Stomach (tissue), 9 donors: ENCODE measurements around the gene VPS18. TPM values are rescaled to one million over a fixed set of nuclear protein-coding genes. Genes with fewer than 3 reads are reported as not detected.
A peak's percentile ranks its signal among the peaks of the same experiment; 100 is the strongest.

ENCODE experiments used
- DNase-seq, 2 donors: peaks; one replicate each; pipeline versions ENCODE4 v3.0.0 to v3.0.0-alpha.2; 2013 to 2019
- H3K27ac ChIP-seq, 5 donors: fragments of 200-600 bp in 4 of 5; sonication (generic) in 4 of 5; one replicate each; pipeline ENCODE4 v1.5.1; 2013 to 2019; ENCODE audit warnings: mild to moderate bottlenecking in 1 of 5, moderate library complexity in 1 of 5
- H3K27me3 ChIP-seq, 3 donors: fragments of 200-600 bp; sonication (generic); one replicate each; pipeline ENCODE4 v1.5.1; 2017 to 2019; ENCODE audit warnings: mixed run types in 1 of 3
- H3K36me3 ChIP-seq, 4 donors: fragments of 200-600 bp; sonication (generic); 1 replicate in 3 of 4; 2 replicates in 1 of 4; pipeline ENCODE4 v1.5.1; 2016 to 2019
- H3K4me1 ChIP-seq, 4 donors: fragments of 200-600 bp; sonication (generic); one replicate each; pipeline ENCODE4 v1.5.1; 2016 to 2019
- H3K4me3 ChIP-seq, 4 donors: fragments of 200-600 bp; sonication (generic) in 3 of 4; one replicate each; pipeline ENCODE4 v1.5.1; 2016 to 2019; ENCODE audit warnings: mild to moderate bottlenecking in 1 of 4
- H3K9me3 ChIP-seq, 4 donors: fragments of 200-600 bp; sonication (generic); one replicate each; pipeline ENCODE4 v1.5.1; 2016 to 2019
- CTCF ChIP-seq, 7 experiments: fragments of 450-650 bp in 4 of 7; fragments of 200-600 bp in 3 of 7; sonication (generic) in 3 of 7; IDR thresholded peaks; one replicate each; pipeline ENCODE4 v1.5.1; 2016 to 2019; ENCODE audit warnings: antibody characterized with exemption in 7 of 7, control low read depth in 2 of 7, mild to moderate bottlenecking in 1 of 7
- EP300 ChIP-seq: sonication (generic); formaldehyde crosslinking; IDR thresholded peaks from one replicate; pipeline ENCODE4 v1.6.1; 2017; ENCODE audit warnings: antibody characterized with exemption
- POLR2A ChIP-seq, 4 donors: fragments of 450-650 bp; IDR thresholded peaks; one replicate each; pipeline ENCODE4 v1.6.1; 2016; ENCODE audit warnings: antibody characterized with exemption in 4 of 4, control low read depth in 2 of 4, mild to moderate bottlenecking in 1 of 4, moderate library complexity in 1 of 4
- POLR2AphosphoS5 ChIP-seq, 3 donors: sonication (generic); formaldehyde crosslinking; IDR thresholded peaks; one replicate each; pipeline ENCODE4 v1.6.1; 2016; ENCODE audit warnings: antibody characterized with exemption in 3 of 3
- WGBS, 5 donors: extraction: QIAGEN DNeasy Blood & Tissue Kit in 3 of 5; methylation state at CpG; one replicate each; pipeline versions ENCODE4 v1.1.5 to v1.1.7; 2013 to 2018; 5-methylcytosine and 5-hydroxymethylcytosine counted together
- intact Hi-C: fragments of 100-400 bp; cut with DNase I; formaldehyde crosslinking; loops from one replicate; pipeline ENCODE4 v1.15.1; 2023; ENCODE audit warnings: low total_unique reads
- polyA plus RNA-seq, 3 donors: library from polyadenylated mRNA; stranded (reverse); fragments of 200-250 nt; gene quantifications; one replicate each; pipeline ENCODE4 v1.2.3, GENCODE V29; 2013
- total RNA-seq, 5 donors: library from RNA; depleted of rRNA; stranded (reverse); fragments of >200 nt; gene quantifications; one replicate each; pipeline versions ENCODE4 v1.1.0 to v1.2.3, GENCODE V29; 2014 to 2016
- donor health status: healthy with polysubstance abuse.
- donor health status: Bipolar disorder and iron deficiency.
- donor health status: healthy.

VPS18 gene
- total and polyA plus RNA-seq, 8 donors: 1.8 to 24.2 (median 13.1) TPM

- peak overlapping the region in 3 of 5 donors; percentile 37 to 43 (median 39) for H3K27ac ChIP-seq
Observed at GRCh38 chr15:40918146-40918798, 24.0 kb downstream of the VPS18 start.

GRCh38 chr15:40918799-40919392, 24.6 kb downstream of the VPS18 start:
- intact Hi-C loops: no loop called here
- Histone ChIP-seq H3K27ac (peak overlapping the region in 3 of 5 donors; percentile 37 to 43 (median 39)), H3K27me3 (no peaks in the 10 kb centered on the region), H3K4me1 (no peaks in the 10 kb centered on the region), H3K36me3 (no peaks in the 10 kb centered on the region), H3K9me3 (no peaks in the 10 kb centered on the region), H3K4me3 (no peak overlapping the region)
- TF ChIP-seq EP300 (no peak), CTCF (IDR thresholded peaks at IDR 0.05) (no peak), POLR2AphosphoS5 (IDR thresholded peaks at IDR 0.05) (no peak)
- 69 to 79% (median 72%) methylated on average over 4 to 19 of the region's 19 CpGs for WGBS, 5 donors
- peak in 1 of 2 donors; percentile 67 for DNase-seq

More at GRCh38 chr15:40918146-40918798, 24.0 kb downstream of the VPS18 start:
- TF ChIP-seq POLR2A (IDR thresholded peaks at IDR 0.05): no peak
- TF ChIP-seq CTCF (IDR thresholded peaks at IDR 0.05): no peak
- TF ChIP-seq EP300: no peak
- TF ChIP-seq POLR2AphosphoS5 (IDR thresholded peaks at IDR 0.05): no peak
- Histone ChIP-seq H3K36me3 (no peaks in the 10 kb centered on the region), H3K4me1 (no peaks in the 10 kb centered on the region), H3K9me3 (no peaks in the 10 kb centered on the region), H3K4me3 (no peak overlapping the region), H3K27me3 (no peaks in the 10 kb centered on the region)
- intact Hi-C loops: no loop called here
- peak in 1 of 2 donors; percentile 65 for DNase-seq
- WGBS, 5 donors: 69 to 96% (median 83%) methylated on average over 4 to 15 of the region's 15 CpGs

GRCh38 chr15:40921949-40922607, 27.8 kb downstream of the VPS18 start:
- TF ChIP-seq POLR2A (IDR thresholded peaks at IDR 0.05) (no peak), CTCF (IDR thresholded peaks at IDR 0.05) (no peak), POLR2AphosphoS5 (IDR thresholded peaks at IDR 0.05) (no peak), EP300 (no peak)
- H3K9me3 ChIP-seq: no peaks in the 10 kb centered on the region
- H3K36me3 ChIP-seq: no peaks in the 10 kb centered on the region
- peaks cover 13 to 18% (median 16%) of the 10 kb centered on the region in 4 donors for H3K4me1 ChIP-seq
- H3K27me3 ChIP-seq: peaks cover 0 to 24% (median 18%) of the 10 kb centered on the region in 3 donors
- no peak overlapping the region for H3K27ac ChIP-seq
- H3K4me3 ChIP-seq: no peak overlapping the region
- no peak for DNase-seq
- 55 to 78% (median 67%) methylated on average over 5 of the region's 5 CpGs for WGBS, 5 donors
- intact Hi-C loops: no loop called here

GRCh38 chr15:40922608-40923005, 28.4 kb downstream of the VPS18 start:
- DNase-seq: no peak
- intact Hi-C loops: no loop called here
- Histone ChIP-seq H3K27me3 (peaks cover 0 to 29% (median 24%) of the 10 kb centered on the region in 3 donors), H3K4me1 (peaks cover 18 to 23% (median 21%) of the 10 kb centered on the region in 4 donors), H3K4me3 (no peak overlapping the region), H3K36me3 (no peaks in the 10 kb centered on the region), H3K27ac (no peak overlapping the region), H3K9me3 (no peaks in the 10 kb centered on the region)
- WGBS, 5 donors: 47 to 59% (median 56%) methylated on average over 5 to 10 of the region's 10 CpGs
- TF ChIP-seq POLR2AphosphoS5 (IDR thresholded peaks at IDR 0.05) (no peak), EP300 (no peak), POLR2A (IDR thresholded peaks at IDR 0.05) (no peak), CTCF (IDR thresholded peaks at IDR 0.05) (no peak)
